Spleen (tissue), 7 donors: ENCODE data around the gene AMD1.

Experiments used
- CTCF ChIP-seq, 11 experiments: fragments of 200-600 bp in 7 of 11; fragments of 450-650 bp in 4 of 11; sonication (generic) in 4 of 11; IDR thresholded peaks in 8 of 11; conservative IDR thresholded peaks in 3 of 11; 1 replicate in 7 of 11; 2 replicates in 4 of 11; pipeline versions ENCODE4 v1.4.0 to v1.8.0; 2016 to 2021; ENCODE audit warnings: antibody characterized with exemption in 11 of 11, inconsistent platforms in 4 of 11, mild to moderate bottlenecking in 1 of 11
- POLR2A ChIP-seq, 3 donors: fragments of 450-650 bp; IDR thresholded peaks; one replicate each; pipeline ENCODE4 v1.5.1; 2017; ENCODE audit warnings: antibody characterized with exemption in 3 of 3, mild to moderate bottlenecking in 1 of 3
- POLR2AphosphoS5 ChIP-seq, 3 donors: sonication (generic); formaldehyde crosslinking; IDR thresholded peaks; one replicate each; pipeline ENCODE4 v1.5.1; 2017; ENCODE audit warnings: antibody characterized with exemption in 3 of 3
- donor health status: DM: no; HTN: no; CAD: no; lungs with moderate emphysema.
- donor health status: DM: no; HTN: no; CAD: no.
- donor health status: DM: no; HTN: no; CAD: no.

GRCh38 chr6:110897433-110897832 lies 22.8 kb downstream of the AMD1 start:
- TF ChIP-seq CTCF (IDR thresholded peaks at IDR 0.05 in 8 of 11, conservative IDR thresholded peaks at IDR 0.05 in 3 of 11) (no peak), POLR2AphosphoS5 (IDR thresholded peaks at IDR 0.05) (no peak), POLR2A (IDR thresholded peaks at IDR 0.05) (no peak)
